Activated CD4-positive, alpha-beta T cell treated with anti-CD3 and anti-CD28 coated beads, Interleukin-2, Interleukin-4, amounts not matched to agents 100 ng/mL and 50 ng/mL, durations not matched to agents 16 hours and 8 hours (primary cell): ENCODE data around the gene IQCH.
A peak's percentile ranks its signal among the peaks of the same experiment; 100 is the strongest.
"Not testable (repeated sequence)": the region's sequence is repeated elsewhere in the genome, so short reads cannot be mapped to it uniquely, and the experiment has no call there.

ENCODE experiments used
- DNase-seq: peaks from one replicate; pipeline ENCODE4 v3.0.0-alpha.2; 2020; ENCODE audit warnings: low spot score

IQCH gene

DNA sequence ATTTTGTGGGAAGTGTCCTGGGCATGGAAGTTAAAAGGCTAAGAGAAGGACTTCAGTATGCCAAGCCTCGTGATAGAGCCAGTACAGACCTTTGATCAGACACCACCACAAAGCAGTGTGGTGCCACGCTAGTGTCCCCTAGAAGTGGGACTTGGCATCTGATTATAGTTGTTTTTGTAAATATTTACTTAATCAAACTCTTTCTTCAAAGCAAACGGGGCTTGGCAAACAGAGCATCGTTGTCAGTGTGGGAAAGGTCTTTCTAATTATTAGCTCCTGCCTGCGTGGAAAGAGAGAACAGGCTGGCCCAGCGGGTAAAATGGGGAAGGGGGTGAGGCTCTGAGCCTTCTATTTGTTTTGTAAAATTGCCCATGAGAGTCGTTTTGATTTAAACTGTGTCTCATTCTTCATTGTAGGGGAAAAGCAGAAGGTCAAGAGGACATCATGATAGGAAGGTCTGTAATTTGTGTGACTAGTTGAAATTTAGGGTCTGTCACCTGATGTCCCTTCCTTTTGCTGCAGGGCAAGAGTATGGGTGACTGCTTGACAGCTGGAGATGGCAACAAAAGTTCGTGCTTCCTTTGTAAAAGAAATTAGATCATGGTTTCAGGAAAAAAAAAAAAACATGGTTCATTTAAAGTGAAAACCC lies 105.0 kb downstream of the IQCH start:
- DNase-seq: no peak

DNA sequence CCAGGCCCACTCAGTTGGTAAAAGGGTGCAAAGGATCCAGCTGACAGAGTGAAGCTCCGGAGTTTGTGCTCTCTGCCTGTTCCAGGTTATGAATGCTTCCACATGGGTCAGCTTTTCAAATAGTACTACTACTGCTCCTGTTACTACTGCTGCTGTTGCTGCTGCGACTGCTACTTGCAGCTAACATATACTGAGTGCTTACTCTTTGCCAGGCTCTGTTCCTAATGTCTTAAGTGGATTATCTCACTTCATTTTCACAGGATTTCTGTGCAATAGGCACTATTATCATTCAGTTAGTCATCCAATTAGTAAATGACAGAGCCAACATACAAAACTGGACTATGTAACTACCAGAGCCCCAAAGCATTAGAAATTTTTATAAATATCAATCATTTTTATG lies 106.5 kb downstream of the IQCH start:
- no peak for DNase-seq

DNA sequence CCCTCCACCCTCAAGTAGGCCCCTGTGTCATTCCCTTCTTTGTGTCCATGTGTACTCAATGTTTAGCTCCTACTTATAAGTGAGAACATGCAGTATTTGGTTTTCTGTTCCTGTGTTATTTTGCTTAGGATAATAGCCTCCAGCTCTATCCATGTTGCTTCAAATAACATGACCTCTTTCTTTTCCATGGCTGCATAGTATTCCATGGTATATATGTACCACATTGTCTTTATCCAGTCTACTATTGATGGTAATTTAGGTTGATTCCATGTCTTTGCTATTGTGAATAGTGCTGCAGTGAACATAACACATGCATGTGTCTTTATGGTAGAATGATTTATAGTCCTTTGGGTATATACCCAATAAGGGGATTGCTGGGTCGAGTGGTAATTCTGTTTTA lies 109.1 kb downstream of the IQCH start:
- DNase-seq: not testable (repeated sequence)

DNA sequence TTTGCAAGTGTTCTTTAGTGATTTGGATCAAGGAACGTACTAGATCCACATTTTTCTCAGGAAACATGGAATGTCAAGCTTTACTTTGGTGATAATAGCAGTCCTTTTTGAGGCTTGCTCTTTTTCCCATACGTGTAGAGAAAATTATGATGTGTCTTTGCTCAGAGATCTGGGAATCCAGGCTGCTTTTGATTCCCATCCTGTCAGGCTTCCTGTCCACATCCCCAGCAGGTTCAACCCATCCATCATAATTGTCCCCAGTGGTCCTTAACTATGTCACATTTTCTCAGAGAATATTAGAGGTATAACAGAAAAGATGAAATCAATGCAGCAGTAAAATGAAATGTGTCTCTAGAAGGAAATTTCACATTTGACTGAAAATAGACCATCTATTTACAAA lies 111.4 kb downstream of the IQCH start:
- no peak for DNase-seq

GRCh38 chr15:67366904-67367303 lies 112.3 kb downstream of the IQCH start:
- peak; percentile 9 for DNase-seq

DNA sequence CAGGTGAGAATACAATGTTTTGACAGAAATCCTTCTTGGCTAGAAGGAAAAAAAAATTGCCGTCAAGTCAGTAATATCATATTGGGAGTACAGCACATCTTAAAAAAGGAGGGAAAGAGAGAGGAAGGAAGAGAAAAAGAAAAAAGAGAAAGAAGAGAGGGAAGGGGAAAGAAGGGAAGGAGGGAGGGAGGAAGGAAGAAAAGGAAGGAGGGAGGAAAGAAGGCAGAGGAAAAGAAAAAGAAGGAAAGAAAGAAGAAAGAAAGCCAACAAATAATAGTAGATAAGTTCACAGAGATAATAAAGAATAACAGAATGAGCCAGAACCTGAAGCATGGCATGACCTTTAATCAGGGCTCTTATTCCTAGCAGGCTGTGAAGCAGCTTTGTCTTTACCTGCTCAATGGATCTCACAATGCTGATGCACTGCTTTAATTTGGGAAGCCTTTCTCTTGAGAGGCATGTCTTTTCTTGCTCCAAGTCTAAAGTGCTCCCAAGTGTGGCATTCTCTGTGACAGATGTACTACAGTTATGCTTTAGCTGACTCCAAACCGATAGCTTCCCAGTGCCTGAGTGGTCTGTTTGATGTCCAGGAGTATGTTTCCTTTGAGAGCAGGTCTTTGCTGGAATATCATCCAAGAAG lies 114.9 kb downstream of the IQCH start:
- DNase-seq: no peak

- no peak for DNase-seq
Measured at GRCh38 chr15:67370206-67370954, 115.8 kb downstream of the IQCH start.

GRCh38 chr15:67372543-67372942 lies 118.0 kb downstream of the IQCH start:
- DNase-seq: no peak

- no peak for DNase-seq
Measured at GRCh38 chr15:67372986-67373675, 118.5 kb downstream of the IQCH start.

- no peak for DNase-seq
Measured at GRCh38 chr15:67373971-67374370, 119.4 kb downstream of the IQCH start.

DNA sequence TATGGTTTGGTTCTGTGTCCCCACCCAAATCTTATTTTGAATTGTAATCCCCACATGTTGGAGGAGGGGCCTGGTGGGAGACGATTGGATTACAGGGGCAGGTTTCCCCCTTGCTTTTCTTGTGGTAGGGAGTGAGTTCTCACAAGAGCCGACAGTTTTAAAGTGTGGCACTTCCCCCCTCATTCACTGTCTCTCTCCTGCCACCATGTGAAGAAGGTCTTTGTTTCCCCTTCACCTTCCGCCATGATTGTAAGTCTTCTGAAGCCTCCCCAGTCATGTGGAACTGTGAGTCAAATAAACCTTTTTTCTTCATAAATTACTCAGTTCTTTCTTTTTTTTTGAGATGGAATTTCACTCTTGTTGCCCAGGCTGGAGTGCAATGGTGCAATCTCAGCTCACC lies 124.9 kb downstream of the IQCH start:
- DNase-seq: no peak

DNA sequence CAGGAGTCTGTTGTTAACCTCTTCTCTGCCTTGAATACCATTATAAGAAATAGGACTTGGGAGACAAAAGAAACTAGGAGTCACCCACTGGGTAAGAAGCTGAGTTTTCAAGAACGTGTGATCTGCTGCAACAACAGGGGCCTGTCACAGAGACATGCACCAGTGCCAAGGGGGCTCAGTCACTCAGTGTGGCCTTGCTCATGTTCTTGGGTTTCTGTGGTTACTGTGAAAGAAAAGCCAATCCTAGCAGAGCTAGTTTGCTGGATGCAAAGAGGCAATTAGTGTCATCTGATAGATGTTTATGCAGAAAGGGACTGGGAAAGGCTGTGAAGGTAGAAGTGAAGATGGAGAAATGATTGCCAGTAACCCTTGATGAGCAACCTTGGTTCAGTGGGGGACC lies 126.3 kb downstream of the IQCH start:
- no peak for DNase-seq

- no peak for DNase-seq
Measured at GRCh38 chr15:67381416-67382045, 126.9 kb downstream of the IQCH start.

DNA sequence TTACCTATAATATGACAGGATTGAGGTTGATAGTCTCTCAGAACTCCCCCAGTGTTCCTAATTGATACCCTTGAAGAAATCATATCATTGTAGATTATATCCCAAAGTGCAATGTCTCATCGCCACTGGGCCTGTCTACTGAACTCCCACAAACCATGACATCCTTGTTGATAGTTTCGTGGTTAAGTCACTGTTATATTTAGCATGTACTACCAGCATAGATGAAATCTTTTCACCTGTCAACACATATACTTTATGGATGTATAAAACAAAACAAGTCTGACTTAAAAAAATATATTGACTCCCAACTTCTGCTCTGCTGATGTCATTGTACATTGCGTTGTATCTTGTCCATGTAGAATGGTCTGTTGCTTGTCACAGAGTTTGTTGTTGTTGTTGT lies 128.1 kb downstream of the IQCH start:
- DNase-seq: no peak

GRCh38 chr15:67383899-67384298 lies 129.3 kb downstream of the IQCH start:
- no peak for DNase-seq

- DNase-seq: no peak
Measured at GRCh38 chr15:67384761-67385160, 130.2 kb downstream of the IQCH start.

- DNase-seq: no peak
Measured at GRCh38 chr15:67385971-67386370, 131.4 kb downstream of the IQCH start.

GRCh38 chr15:67386947-67387346 lies 132.4 kb downstream of the IQCH start:
- no peak for DNase-seq

DNA sequence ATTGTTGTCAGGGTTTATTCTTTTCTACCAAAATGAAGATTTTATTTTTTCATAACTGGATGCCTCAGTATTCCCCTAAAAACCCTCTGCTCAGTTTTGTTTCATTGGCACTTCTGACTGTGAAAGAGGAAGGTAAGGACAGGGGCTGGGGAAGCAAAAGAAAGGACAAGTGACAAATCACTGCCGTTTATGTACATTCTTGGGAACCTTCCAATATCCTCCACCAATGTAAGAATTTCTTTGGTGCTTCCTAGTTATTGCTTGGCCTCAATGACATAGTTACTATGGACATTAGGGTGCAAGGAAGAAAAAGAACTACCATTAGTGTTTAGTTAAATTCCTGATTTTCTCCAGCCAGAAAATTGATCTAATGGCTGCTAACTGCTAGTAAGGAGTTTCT lies 135.4 kb downstream of the IQCH start:
- no peak for DNase-seq

DNA sequence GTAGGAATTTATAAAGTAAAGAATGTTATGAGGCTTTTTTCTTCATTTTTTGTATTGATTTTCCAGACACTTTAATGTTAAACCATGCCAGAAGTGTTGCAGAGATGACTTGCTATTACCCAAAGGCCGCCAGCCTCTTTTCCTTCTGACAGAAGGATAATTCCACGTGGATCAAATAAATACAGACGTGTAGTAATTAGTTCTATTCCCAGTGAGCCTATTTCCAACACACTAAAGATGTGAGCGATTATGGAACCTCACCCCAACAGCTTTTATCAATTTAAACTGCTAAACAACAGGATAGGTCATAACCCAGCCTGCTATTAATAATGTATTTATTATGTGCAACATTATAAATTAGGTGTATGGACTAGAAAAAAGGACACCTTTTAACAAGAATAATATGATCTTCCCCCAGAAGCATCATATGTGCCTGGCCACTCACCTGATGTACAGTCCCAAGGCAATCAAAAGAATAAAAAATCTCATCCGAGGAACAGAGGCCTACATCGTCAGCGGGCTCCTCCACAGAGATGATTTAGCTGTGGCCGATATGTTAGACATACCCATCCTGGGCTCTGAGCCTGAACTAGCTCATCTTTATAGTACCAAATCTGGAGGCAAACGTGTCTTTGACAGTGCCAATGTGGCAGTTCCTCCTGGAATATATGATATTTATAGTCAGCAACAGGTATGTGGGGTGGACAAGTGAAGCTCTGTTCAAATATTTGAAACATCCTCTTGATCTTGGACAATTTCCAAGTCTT lies 140.5 kb downstream of the IQCH start:
- no peak for DNase-seq

GRCh38 chr15:67396114-67396513 lies 141.5 kb downstream of the IQCH start:
- no peak for DNase-seq

DNA sequence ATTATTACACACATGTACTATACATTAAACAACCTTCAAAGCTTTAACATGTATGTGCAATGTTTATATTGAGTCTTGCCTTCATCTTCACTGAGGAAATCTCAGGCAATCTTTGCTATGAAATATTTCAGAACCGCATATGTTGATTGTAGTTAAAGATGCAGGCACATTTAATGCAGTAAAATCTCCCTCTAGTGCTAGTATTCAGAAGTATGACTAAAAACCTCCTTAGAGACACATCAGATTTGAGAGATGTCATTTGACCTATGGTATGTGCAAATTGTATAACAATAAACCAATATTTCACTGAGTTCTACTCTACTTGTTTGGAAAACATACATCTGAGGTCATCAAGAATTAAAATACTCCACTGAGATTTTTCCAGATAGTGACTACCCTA lies 142.6 kb downstream of the IQCH start:
- no peak for DNase-seq
